ENCODE results near the gene MICAL1.
A peak's percentile ranks its signal among the peaks of the same experiment; 100 is the strongest.

The MICAL1 gene

DNA sequence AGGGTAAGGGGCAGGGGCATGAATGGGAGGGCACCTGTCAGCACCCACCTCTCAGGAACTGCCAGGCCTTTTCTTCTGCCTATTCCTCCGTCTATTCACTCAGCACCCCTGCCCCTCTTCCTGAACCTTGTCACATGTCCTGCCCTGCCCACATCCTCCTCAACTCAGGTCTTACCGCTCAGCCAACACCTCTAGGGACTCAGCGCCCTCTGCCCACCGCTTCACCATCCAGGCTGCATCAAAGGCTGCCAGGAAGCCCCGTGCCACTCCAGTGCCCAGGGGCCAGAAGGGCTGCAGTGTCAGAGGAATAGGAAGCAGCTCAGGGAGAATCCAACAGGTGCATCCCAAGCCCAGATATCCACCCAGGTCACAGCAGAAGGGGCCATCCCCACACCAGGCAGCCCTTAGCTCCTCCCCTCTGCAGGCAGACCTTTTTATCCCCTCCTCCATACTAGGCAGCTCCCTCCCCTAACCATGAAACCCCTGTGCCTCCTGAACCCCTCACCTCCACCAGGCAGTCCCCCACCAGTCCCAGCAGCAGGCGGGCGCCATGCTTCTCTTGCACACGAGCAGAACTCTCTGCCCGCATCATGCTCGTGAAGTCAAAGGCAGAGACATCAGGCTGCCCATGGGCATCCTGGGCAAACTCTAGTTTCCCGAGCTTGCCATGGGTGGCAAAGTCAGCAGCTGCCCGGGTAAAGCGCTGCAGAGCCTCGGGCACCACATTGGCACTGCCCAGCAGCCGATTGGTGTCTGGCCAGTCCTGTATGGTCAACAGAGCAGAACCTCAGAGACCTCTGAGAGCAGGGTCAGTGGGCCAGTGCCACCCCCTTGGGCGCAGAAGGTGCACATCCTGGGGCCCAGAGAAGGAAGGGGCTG lies 5.5 kb downstream of the MICAL1 start:
- H3K9me3 ChIP-seq (ENCODE audit: control extremely low read depth in 1 of 5, control insufficient read depth in 4 of 5, insufficient read depth in 2 of 5, low read depth in 1 of 5, low read length in 4 of 5) = no peaks in the 10 kb centered on the region
- H3K4me3 ChIP-seq (ENCODE audit: control insufficient read depth in 1 of 7, extremely low read depth in 1 of 7, insufficient read depth in 4 of 7, low read depth in 2 of 7, low read length in 6 of 7) = no peak overlapping the region
- H3K4me1 ChIP-seq (ENCODE audit: control extremely low read depth in 1 of 4, control insufficient read depth in 4 of 4, insufficient read depth in 4 of 4, low read length in 3 of 4) = peaks cover 4 to 33% (median 31%) of the 10 kb centered on the region in 4 experiments
- CTCF ChIA-PET = interaction anchor here (0.8 to 9.8 kb wide), 3 partner anchors 9 to 268 kb away, joined by 3 to 125 read pairs (median 3); partner anchors contain the start of genes PPIL6 and SMPD2
- H3K27me3 ChIP-seq (replicated peaks in 2 of 5; ENCODE audit: control insufficient read depth in 4 of 5, insufficient read depth in 5 of 5, low read length in 4 of 5) = no peaks in the 10 kb centered on the region
- WGBS (ENCODE audit: insufficient coverage) = 71% methylated on average over 15 of the region's 16 CpGs
- peak; percentile 25 to 61 (median 54) for DNase-seq
- H3K27ac ChIP-seq (ENCODE audit: insufficient read depth in 1 of 2, low read depth in 1 of 2, low read length in 2 of 2, poor library complexity in 1 of 2, severe bottlenecking in 2 of 2) = no peak overlapping the region
- H3K36me3 ChIP-seq (ENCODE audit: control insufficient read depth in 4 of 4, insufficient read depth in 4 of 4, low read length in 3 of 4) = peaks cover 5 to 70% (median 34%) of the 10 kb centered on the region in 4 experiments
- POLR2A ChIA-PET = interaction anchor here (1.4 kb wide), 1 partner anchor 9 kb away, joined by 10 read pairs; no protein-coding TSS in a partner anchor

GRCh38 chr6:109449064-109449794 lies 6.3 kb downstream of the MICAL1 start:
- ChIA-PET CTCF (interaction anchor here (1.0 to 9.8 kb wide), 3 partner anchors 8 to 15 kb away, joined by 3 to 125 read pairs (median 3); partner anchors contain the start of genes PPIL6 and SMPD2), POLR2A (interaction anchor here (1.4 kb wide), 1 partner anchor 8 kb away, joined by 10 read pairs; no protein-coding TSS in a partner anchor)
- no peak for DNase-seq
- H3K4me1 ChIP-seq (ENCODE audit: control extremely low read depth in 1 of 4, control insufficient read depth in 4 of 4, insufficient read depth in 4 of 4, low read length in 3 of 4) = peaks cover 2 to 28% (median 25%) of the 10 kb centered on the region in 4 experiments
- 91% methylated on average over 16 of the region's 19 CpGs for WGBS (ENCODE audit: insufficient coverage)
- no peaks in the 10 kb centered on the region for H3K27me3 ChIP-seq (replicated peaks in 2 of 5; ENCODE audit: control insufficient read depth in 4 of 5, insufficient read depth in 5 of 5, low read length in 4 of 5)
- no peak overlapping the region for H3K27ac ChIP-seq (ENCODE audit: insufficient read depth in 1 of 2, low read depth in 1 of 2, low read length in 2 of 2, poor library complexity in 1 of 2, severe bottlenecking in 2 of 2)
- peaks cover 10 to 78% (median 42%) of the 10 kb centered on the region in 4 experiments for H3K36me3 ChIP-seq (ENCODE audit: control insufficient read depth in 4 of 4, insufficient read depth in 4 of 4, low read length in 3 of 4)
- H3K4me3 ChIP-seq (ENCODE audit: control insufficient read depth in 1 of 7, extremely low read depth in 1 of 7, insufficient read depth in 4 of 7, low read depth in 2 of 7, low read length in 6 of 7) = no peak overlapping the region
- H3K9me3 ChIP-seq (ENCODE audit: control extremely low read depth in 1 of 5, control insufficient read depth in 4 of 5, insufficient read depth in 2 of 5, low read depth in 1 of 5, low read length in 4 of 5) = no peaks in the 10 kb centered on the region

DNA sequence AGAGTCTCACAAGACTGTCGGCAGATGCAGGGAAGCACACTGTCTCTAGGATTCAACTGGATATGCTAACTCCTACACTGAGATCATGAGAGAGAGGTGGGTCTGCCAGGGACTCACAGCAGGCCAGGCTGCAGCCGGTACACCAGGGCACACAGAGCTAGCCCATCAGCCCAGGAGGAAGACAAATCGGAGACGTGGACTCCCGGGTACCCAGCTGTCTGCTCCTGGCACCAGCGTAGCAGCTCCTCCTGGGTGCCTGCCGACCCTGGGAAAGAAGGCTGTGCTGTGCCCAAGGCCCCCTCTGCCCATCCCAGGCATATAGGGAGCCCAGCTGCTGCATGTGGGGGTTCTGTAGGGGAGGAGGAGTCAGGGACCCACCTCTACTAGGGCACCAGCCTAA lies 7.0 kb downstream of the MICAL1 start:
- Histone ChIP-seq H3K36me3 (ENCODE audit: control insufficient read depth in 4 of 4, insufficient read depth in 4 of 4, low read length in 3 of 4) (peaks cover 10 to 84% (median 47%) of the 10 kb centered on the region in 4 experiments), H3K27ac (ENCODE audit: insufficient read depth in 1 of 2, low read depth in 1 of 2, low read length in 2 of 2, poor library complexity in 1 of 2, severe bottlenecking in 2 of 2) (no peak overlapping the region), H3K4me3 (ENCODE audit: control insufficient read depth in 1 of 7, extremely low read depth in 1 of 7, insufficient read depth in 4 of 7, low read depth in 2 of 7, low read length in 6 of 7) (no peak overlapping the region)

GRCh38 chr6:109447878-109448555 lies 7.6 kb downstream of the MICAL1 start:
- POLR2A ChIA-PET = no interaction called here
- Histone ChIP-seq H3K4me1 (ENCODE audit: control extremely low read depth in 1 of 4, control insufficient read depth in 4 of 4, insufficient read depth in 4 of 4, low read length in 3 of 4) (peaks cover 0 to 15% (median 15%) of the 10 kb centered on the region in 4 experiments), H3K27me3 (replicated peaks in 2 of 5; ENCODE audit: control insufficient read depth in 4 of 5, insufficient read depth in 5 of 5, low read length in 4 of 5) (no peaks in the 10 kb centered on the region), H3K4me3 (ENCODE audit: control insufficient read depth in 1 of 7, extremely low read depth in 1 of 7, insufficient read depth in 4 of 7, low read depth in 2 of 7, low read length in 6 of 7) (no peak overlapping the region), H3K27ac (ENCODE audit: insufficient read depth in 1 of 2, low read depth in 1 of 2, low read length in 2 of 2, poor library complexity in 1 of 2, severe bottlenecking in 2 of 2) (no peak overlapping the region), H3K9me3 (ENCODE audit: control extremely low read depth in 1 of 5, control insufficient read depth in 4 of 5, insufficient read depth in 2 of 5, low read depth in 1 of 5, low read length in 4 of 5) (no peaks in the 10 kb centered on the region), H3K36me3 (ENCODE audit: control insufficient read depth in 4 of 4, insufficient read depth in 4 of 4, low read length in 3 of 4) (peaks cover 10 to 85% (median 48%) of the 10 kb centered on the region in 4 experiments)
- 100% methylated on average over 4 of the region's 8 CpGs for WGBS (ENCODE audit: insufficient coverage)
- CTCF ChIA-PET = interaction anchor here (1.1 to 1.4 kb wide), 2 partner anchors 11 to 13 kb away, joined by 3 to 4 read pairs; no protein-coding TSS in a partner anchor
- peak in 2 of 3 donors; percentile 44 to 50 for DNase-seq

More for the DNA sequence above, 7.0 kb downstream of the MICAL1 start:
- Histone ChIP-seq H3K27me3 (replicated peaks in 2 of 5; ENCODE audit: control insufficient read depth in 4 of 5, insufficient read depth in 5 of 5, low read length in 4 of 5) (no peaks in the 10 kb centered on the region), H3K4me1 (ENCODE audit: control extremely low read depth in 1 of 4, control insufficient read depth in 4 of 4, insufficient read depth in 4 of 4, low read length in 3 of 4) (peaks cover 2 to 21% (median 19%) of the 10 kb centered on the region in 4 experiments), H3K9me3 (ENCODE audit: control extremely low read depth in 1 of 5, control insufficient read depth in 4 of 5, insufficient read depth in 2 of 5, low read depth in 1 of 5, low read length in 4 of 5) (no peaks in the 10 kb centered on the region)
- no peak for DNase-seq
- ChIA-PET CTCF (interaction anchor here (1.1 to 1.4 kb wide), 2 partner anchors 11 to 13 kb away, joined by 3 to 4 read pairs; no protein-coding TSS in a partner anchor), POLR2A (no interaction called here)
- 97% methylated on average over 7 of the region's 7 CpGs for WGBS (ENCODE audit: insufficient coverage)

- ChIA-PET CTCF (interaction anchor here (0.9 to 1.4 kb wide), 3 partner anchors 12 to 260 kb away, joined by 3 to 4 read pairs (median 4); partner anchors contain the start of gene CD164), POLR2A (interaction anchor here (0.8 kb wide), 1 partner anchor 8 kb away, joined by 3 read pairs; the partner anchor contains the start of gene MICAL1)
- no peak overlapping the region for H3K27ac ChIP-seq (ENCODE audit: insufficient read depth in 1 of 2, low read depth in 1 of 2, low read length in 2 of 2, poor library complexity in 1 of 2, severe bottlenecking in 2 of 2)
- H3K36me3 ChIP-seq (ENCODE audit: control insufficient read depth in 4 of 4, insufficient read depth in 4 of 4, low read length in 3 of 4) = peaks cover 11 to 85% (median 50%) of the 10 kb centered on the region in 4 experiments
- H3K27me3 ChIP-seq (replicated peaks in 2 of 5; ENCODE audit: control insufficient read depth in 4 of 5, insufficient read depth in 5 of 5, low read length in 4 of 5) = no peaks in the 10 kb centered on the region
- H3K4me3 ChIP-seq (ENCODE audit: control insufficient read depth in 1 of 7, extremely low read depth in 1 of 7, insufficient read depth in 4 of 7, low read depth in 2 of 7, low read length in 6 of 7) = no peak overlapping the region
- no peaks in the 10 kb centered on the region for H3K9me3 ChIP-seq (ENCODE audit: control extremely low read depth in 1 of 5, control insufficient read depth in 4 of 5, insufficient read depth in 2 of 5, low read depth in 1 of 5, low read length in 4 of 5)
- WGBS (ENCODE audit: insufficient coverage) = 86% methylated on average over 10 of the region's 10 CpGs
- DNase-seq = no peak
- peaks cover 0 to 20% (median 16%) of the 10 kb centered on the region in 4 experiments for H3K4me1 ChIP-seq (ENCODE audit: control extremely low read depth in 1 of 4, control insufficient read depth in 4 of 4, insufficient read depth in 4 of 4, low read length in 3 of 4)
These were observed 8.5 kb downstream of the MICAL1 start for GRCh38 chr6:109447087-109447486.

GRCh38 chr6:109446541-109446940 lies 9.0 kb downstream of the MICAL1 start:
- H3K4me3 ChIP-seq (ENCODE audit: control insufficient read depth in 1 of 7, extremely low read depth in 1 of 7, insufficient read depth in 4 of 7, low read depth in 2 of 7, low read length in 6 of 7) = no peak overlapping the region
- no peak overlapping the region for H3K27ac ChIP-seq (ENCODE audit: insufficient read depth in 1 of 2, low read depth in 1 of 2, low read length in 2 of 2, poor library complexity in 1 of 2, severe bottlenecking in 2 of 2)
- DNase-seq = no peak
- ChIA-PET POLR2A (interaction anchor here (0.8 kb wide), 1 partner anchor 9 kb away, joined by 3 read pairs; the partner anchor contains the start of gene MICAL1), CTCF (interaction anchor here (0.9 to 1.3 kb wide), 2 partner anchors 64 to 259 kb away, joined by 3 to 4 read pairs; partner anchors contain the start of gene CD164)
- H3K27me3 ChIP-seq (replicated peaks in 2 of 5; ENCODE audit: control insufficient read depth in 4 of 5, insufficient read depth in 5 of 5, low read length in 4 of 5) = no peaks in the 10 kb centered on the region
- H3K36me3 ChIP-seq (ENCODE audit: control insufficient read depth in 4 of 4, insufficient read depth in 4 of 4, low read length in 3 of 4) = peaks cover 10 to 79% (median 48%) of the 10 kb centered on the region in 4 experiments
- WGBS (ENCODE audit: insufficient coverage) = 22% methylated on average over 2 of the region's 8 CpGs
- H3K9me3 ChIP-seq (ENCODE audit: control extremely low read depth in 1 of 5, control insufficient read depth in 4 of 5, insufficient read depth in 2 of 5, low read depth in 1 of 5, low read length in 4 of 5) = no peaks in the 10 kb centered on the region
- peaks cover 0 to 25% (median 22%) of the 10 kb centered on the region in 4 experiments for H3K4me1 ChIP-seq (ENCODE audit: control extremely low read depth in 1 of 4, control insufficient read depth in 4 of 4, insufficient read depth in 4 of 4, low read length in 3 of 4)
